Measurements from ENCODE around the gene WEE1. TPM values are rescaled to one million over a fixed set of nuclear protein-coding genes. Genes with fewer than 3 reads are reported as not detected.

The WEE1 gene
- total RNA-seq, 1 donor = 32.2 TPM

DNA sequence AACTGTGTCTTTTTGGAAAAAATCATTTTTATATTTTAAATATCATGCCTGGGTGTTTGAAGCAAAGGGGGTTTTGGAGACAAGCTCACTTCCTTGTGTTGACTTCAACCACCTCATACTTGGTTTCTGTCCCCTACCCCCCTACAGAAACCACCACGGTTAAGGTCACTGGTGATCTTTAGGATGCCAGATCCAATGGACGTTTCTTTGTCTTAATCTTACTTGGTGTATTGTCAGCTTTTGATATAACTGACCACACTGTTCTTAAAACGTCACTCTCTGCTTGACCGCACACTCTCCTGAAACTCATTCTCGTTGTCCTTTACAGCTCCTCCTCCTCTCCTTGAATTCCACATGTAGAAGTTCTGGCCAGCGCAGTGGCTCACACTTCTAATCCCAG lies 55.6 kb downstream of the WEE1 start:
- H3K27ac ChIP-seq (ENCODE audit: low read depth, low read length) = no peak overlapping the region
- H3K4me1 ChIP-seq (ENCODE audit: insufficient read depth, low read length) = no peaks in the 10 kb centered on the region
- no peaks in the 10 kb centered on the region for H4K20me1 ChIP-seq (ENCODE audit: insufficient read depth, low read length)
- no peak overlapping the region for H3K4me3 ChIP-seq (ENCODE audit: insufficient read depth, low read length)
- no peaks in the 10 kb centered on the region for H3K27me3 ChIP-seq (ENCODE audit: insufficient read depth, low read length)
- no peaks in the 10 kb centered on the region for H3K9me3 ChIP-seq (ENCODE audit: low read depth, low read length)
- H2AFZ ChIP-seq (ENCODE audit: low read length) = no peak overlapping the region
- TF ChIP-seq, protein P1, sequence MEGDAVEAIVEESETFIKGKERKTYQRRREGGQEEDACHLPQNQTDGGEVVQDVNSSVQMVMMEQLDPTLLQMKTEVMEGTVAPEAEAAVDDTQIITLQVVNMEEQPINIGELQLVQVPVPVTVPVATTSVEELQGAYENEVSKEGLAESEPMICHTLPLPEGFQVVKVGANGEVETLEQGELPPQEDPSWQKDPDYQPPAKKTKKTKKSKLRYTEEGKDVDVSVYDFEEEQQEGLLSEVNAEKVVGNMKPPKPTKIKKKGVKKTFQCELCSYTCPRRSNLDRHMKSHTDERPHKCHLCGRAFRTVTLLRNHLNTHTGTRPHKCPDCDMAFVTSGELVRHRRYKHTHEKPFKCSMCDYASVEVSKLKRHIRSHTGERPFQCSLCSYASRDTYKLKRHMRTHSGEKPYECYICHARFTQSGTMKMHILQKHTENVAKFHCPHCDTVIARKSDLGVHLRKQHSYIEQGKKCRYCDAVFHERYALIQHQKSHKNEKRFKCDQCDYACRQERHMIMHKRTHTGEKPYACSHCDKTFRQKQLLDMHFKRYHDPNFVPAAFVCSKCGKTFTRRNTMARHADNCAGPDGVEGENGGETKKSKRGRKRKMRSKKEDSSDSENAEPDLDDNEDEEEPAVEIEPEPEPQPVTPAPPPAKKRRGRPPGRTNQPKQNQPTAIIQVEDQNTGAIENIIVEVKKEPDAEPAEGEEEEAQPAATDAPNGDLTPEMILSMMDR (IDR thresholded peaks at IDR 0.05; ENCODE audit: extremely low read depth, low read depth, low read length) = no peak
- H3K4me2 ChIP-seq (ENCODE audit: insufficient read depth, low read length) = no peak overlapping the region
- H3K79me2 ChIP-seq (ENCODE audit: insufficient read depth, low read length) = no peaks in the 10 kb centered on the region
- no peaks in the 10 kb centered on the region for H3K36me3 ChIP-seq (ENCODE audit: insufficient read depth, low read length)
- no peak for DNase-seq (ENCODE audit: insufficient read length, low spot score, missing footprints)

DNA sequence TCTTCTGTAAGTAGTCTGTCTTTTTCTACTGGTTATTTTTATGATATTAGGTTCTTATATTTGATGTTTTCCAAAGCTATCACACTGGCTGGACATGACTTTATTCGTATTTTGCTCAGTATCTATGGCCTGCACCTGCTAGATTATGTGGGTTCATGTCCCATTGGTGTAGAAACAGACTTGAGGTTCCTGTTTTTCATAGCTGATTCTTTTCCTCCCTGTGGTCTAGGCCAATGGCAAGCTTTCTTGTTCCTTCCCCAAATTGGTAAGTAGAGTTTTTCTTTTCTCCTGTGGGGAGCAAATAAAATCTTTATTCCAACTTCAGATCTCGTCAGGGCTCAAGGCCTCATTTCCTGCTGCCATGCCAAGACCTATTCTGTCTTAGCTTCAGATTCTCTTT lies 60.2 kb downstream of the WEE1 start:
- Histone ChIP-seq H3K27me3 (ENCODE audit: insufficient read depth, low read length) (no peaks in the 10 kb centered on the region), H3K4me3 (ENCODE audit: insufficient read depth, low read length) (no peak overlapping the region), H3K36me3 (ENCODE audit: insufficient read depth, low read length) (no peaks in the 10 kb centered on the region), H3K79me2 (ENCODE audit: insufficient read depth, low read length) (no peaks in the 10 kb centered on the region), H3K4me1 (ENCODE audit: insufficient read depth, low read length) (no peaks in the 10 kb centered on the region), H3K27ac (ENCODE audit: low read depth, low read length) (no peak overlapping the region), H3K4me2 (ENCODE audit: insufficient read depth, low read length) (no peak overlapping the region), H3K9me3 (ENCODE audit: low read depth, low read length) (no peaks in the 10 kb centered on the region), H2AFZ (ENCODE audit: low read length) (no peak overlapping the region), H4K20me1 (ENCODE audit: insufficient read depth, low read length) (no peaks in the 10 kb centered on the region)
- TF ChIP-seq, protein P1 (IDR thresholded peaks at IDR 0.05; ENCODE audit: extremely low read depth, low read depth, low read length) = no peak
- no peak for DNase-seq (ENCODE audit: insufficient read length, low spot score, missing footprints)

DNA sequence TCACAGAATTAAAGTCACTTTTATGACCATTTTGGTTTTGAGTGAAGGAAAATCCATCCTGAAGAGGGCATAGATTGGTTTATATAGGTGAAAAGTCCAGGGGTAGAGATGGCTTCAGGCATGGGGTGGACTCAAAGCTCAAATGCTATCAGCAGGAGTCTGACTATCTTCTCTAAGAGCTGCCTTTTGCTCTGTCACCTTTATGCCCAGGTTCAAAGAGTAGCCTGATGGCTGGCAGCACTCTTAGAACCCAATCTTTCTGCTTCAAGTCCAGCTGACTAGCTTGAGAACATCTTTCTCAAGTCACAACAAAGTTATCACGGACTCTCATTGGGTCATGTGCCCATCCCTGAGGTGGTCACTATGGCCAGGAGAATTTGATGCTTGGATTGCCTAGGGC lies 63.2 kb downstream of the WEE1 start:
- no peaks in the 10 kb centered on the region for H3K36me3 ChIP-seq (ENCODE audit: insufficient read depth, low read length)
- no peak overlapping the region for H3K4me3 ChIP-seq (ENCODE audit: insufficient read depth, low read length)
- H3K79me2 ChIP-seq (ENCODE audit: insufficient read depth, low read length) = no peaks in the 10 kb centered on the region
- H3K4me1 ChIP-seq (ENCODE audit: insufficient read depth, low read length) = no peaks in the 10 kb centered on the region
- no peak for DNase-seq (ENCODE audit: insufficient read length, low spot score, missing footprints)
- TF ChIP-seq, protein P1 (IDR thresholded peaks at IDR 0.05; ENCODE audit: extremely low read depth, low read depth, low read length) = no peak
- H3K4me2 ChIP-seq (ENCODE audit: insufficient read depth, low read length) = no peak overlapping the region
- no peaks in the 10 kb centered on the region for H4K20me1 ChIP-seq (ENCODE audit: insufficient read depth, low read length)
- H3K9me3 ChIP-seq (ENCODE audit: low read depth, low read length) = no peaks in the 10 kb centered on the region
- no peak overlapping the region for H2AFZ ChIP-seq (ENCODE audit: low read length)
- no peaks in the 10 kb centered on the region for H3K27me3 ChIP-seq (ENCODE audit: insufficient read depth, low read length)
- H3K27ac ChIP-seq (ENCODE audit: low read depth, low read length) = no peak overlapping the region

GRCh38 chr11:9639099-9639498 lies 65.6 kb downstream of the WEE1 start:
- TF ChIP-seq, protein P1 (IDR thresholded peaks at IDR 0.05; ENCODE audit: extremely low read depth, low read depth, low read length) = no peak
- Histone ChIP-seq H3K9me3 (ENCODE audit: low read depth, low read length) (no peaks in the 10 kb centered on the region), H3K36me3 (ENCODE audit: insufficient read depth, low read length) (no peaks in the 10 kb centered on the region), H3K4me3 (ENCODE audit: insufficient read depth, low read length) (no peak overlapping the region), H3K4me2 (ENCODE audit: insufficient read depth, low read length) (no peak overlapping the region), H3K4me1 (ENCODE audit: insufficient read depth, low read length) (no peaks in the 10 kb centered on the region), H2AFZ (ENCODE audit: low read length) (no peak overlapping the region), H3K79me2 (ENCODE audit: insufficient read depth, low read length) (no peaks in the 10 kb centered on the region), H4K20me1 (ENCODE audit: insufficient read depth, low read length) (no peaks in the 10 kb centered on the region), H3K27me3 (ENCODE audit: insufficient read depth, low read length) (no peaks in the 10 kb centered on the region), H3K27ac (ENCODE audit: low read depth, low read length) (no peak overlapping the region)
- no peak for DNase-seq (ENCODE audit: insufficient read length, low spot score, missing footprints)

Small RNA genes lying within 50 kb of the gene (small RNA-seq; reads per million reads assigned to genes)
- not detected for gene RF01210

Other genes with a start within 250 kb of the WEE1 start
- 155 and 174 TPM in 2 replicates for gene IPO7, start 189.0 kb upstream of the WEE1 start, total RNA-seq
- 23.3 and 26.4 TPM in 2 replicates for gene ZNF143, start 112.7 kb upstream of the WEE1 start, total RNA-seq
- 55.4 and 62.2 TPM in 2 replicates for gene SWAP70, start 90.4 kb downstream of the WEE1 start, total RNA-seq

Data from osteoblast (primary cell).